Activated naive CD8-positive, alpha-beta T cell treated with anti-CD3 and anti-CD28 coated beads, Interleukin-2, amount 10 ng/mL, durations not matched to agents 7 days and 5 days (primary cell): ENCODE results near the gene STARD6. TPM values are rescaled to one million over a fixed set of nuclear protein-coding genes. Genes with fewer than 3 reads are reported as not detected.

Experiments
- ATAC-seq: fragments of 150-1000 bp; cut with Tn5 transposase; one replicate; pipeline ENCODE4 v1.10.0; 2021; ENCODE audit warnings: low read depth, moderate library complexity
- POLR2A ChIA-PET: fragments of 350-600 bp; sonication (Branson Sonifier 250); formaldehyde crosslinking; loops from one replicate; lab custom pipeline; 2021; ENCODE audit warnings: antibody characterized with exemption; lab: Charles Lee
- DNase-seq: peaks from one replicate; pipeline ENCODE4 v3.0.0; 2021
- H3K27ac Mint-ChIP-seq: one replicate; pipeline ENCODE4 v1.8.0; 2022; ENCODE audit warnings: mild to moderate bottlenecking, mixed read lengths
- H3K27me3 Mint-ChIP-seq: one replicate; pipeline ENCODE4 v1.8.0; 2022; ENCODE audit warnings: mild to moderate bottlenecking, moderate library complexity, mixed read lengths
- H3K36me3 Mint-ChIP-seq: one replicate; pipeline ENCODE4 v1.8.0; 2021; ENCODE audit warnings: mild to moderate bottlenecking, mixed read lengths
- H3K4me1 Mint-ChIP-seq: one replicate; pipeline ENCODE4 v1.8.0; 2021; ENCODE audit warnings: mixed read lengths
- H3K4me3 Mint-ChIP-seq: one replicate; pipeline ENCODE4 v1.8.0; 2022; ENCODE audit warnings: mild to moderate bottlenecking, moderate library complexity, mixed read lengths
- H3K9me3 Mint-ChIP-seq: one replicate; pipeline ENCODE4 v1.8.0; 2021; ENCODE audit warnings: mixed read lengths
- total RNA-seq, 2 experiments: library from RNA; stranded (reverse); gene quantifications; one replicate each; pipeline ENCODE4 v1.2.3, GENCODE V29; 2021

The STARD6 gene
- total RNA-seq, 2 experiments from 2014 or later: not detected

DNA sequence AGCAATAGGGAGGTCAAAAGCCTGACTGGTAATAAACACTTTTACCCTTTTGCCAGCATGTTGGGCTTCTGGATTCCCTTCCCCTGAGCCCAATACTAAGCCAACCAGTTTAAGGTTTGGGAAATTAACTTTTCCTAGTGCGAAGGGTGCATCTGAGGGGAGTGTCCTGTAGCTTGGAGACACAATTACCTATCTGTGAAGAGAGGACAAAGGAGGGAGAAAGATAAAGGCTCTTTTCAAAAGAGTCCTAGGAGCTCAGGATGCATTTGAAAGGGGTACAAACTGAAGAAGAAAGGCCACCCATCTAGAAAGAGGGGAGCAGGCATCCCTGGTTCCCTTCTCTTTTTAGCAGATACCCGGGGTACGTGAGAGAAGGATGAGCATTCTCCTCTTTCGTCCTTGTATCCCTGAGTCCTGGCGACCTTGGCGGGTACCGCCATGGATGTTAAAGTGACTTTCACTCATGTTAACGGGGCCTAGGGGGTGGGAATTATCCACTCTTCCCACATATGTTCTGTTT is 25.1 kb upstream of the STARD6 start:
- H3K36me3 Mint-ChIP-seq: peaks cover 4% of the 10 kb centered on the region
- no peak overlapping the region for H3K4me3 Mint-ChIP-seq
- H3K27me3 Mint-ChIP-seq: no peaks in the 10 kb centered on the region
- H3K9me3 Mint-ChIP-seq: no peaks in the 10 kb centered on the region
- H3K27ac Mint-ChIP-seq: no peak overlapping the region
- no peak for ATAC-seq
- DNase-seq: no peak
- no peaks in the 10 kb centered on the region for H3K4me1 Mint-ChIP-seq
- POLR2A ChIA-PET: no interaction called here

DNA sequence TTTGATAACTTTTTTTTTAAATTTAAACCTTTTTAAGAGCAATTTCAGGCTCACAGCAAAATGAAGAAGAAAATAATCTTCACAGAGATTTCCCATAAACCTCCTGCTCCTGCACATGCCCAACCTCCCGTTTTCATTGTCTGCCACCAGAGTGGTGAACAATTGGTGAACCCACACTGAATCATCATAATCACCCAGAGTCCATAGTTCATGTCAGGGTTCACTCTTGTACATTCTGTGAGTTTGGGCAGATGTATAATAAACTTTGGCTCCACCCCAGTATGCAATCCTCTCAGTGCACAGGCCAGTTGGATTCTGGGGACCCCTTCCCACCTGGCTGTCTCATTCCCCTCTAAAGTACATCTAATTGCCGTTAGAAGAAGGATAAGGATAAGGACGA is 24.4 kb upstream of the STARD6 start:
- no peak overlapping the region for H3K4me3 Mint-ChIP-seq
- H3K9me3 Mint-ChIP-seq: no peaks in the 10 kb centered on the region

DNA sequence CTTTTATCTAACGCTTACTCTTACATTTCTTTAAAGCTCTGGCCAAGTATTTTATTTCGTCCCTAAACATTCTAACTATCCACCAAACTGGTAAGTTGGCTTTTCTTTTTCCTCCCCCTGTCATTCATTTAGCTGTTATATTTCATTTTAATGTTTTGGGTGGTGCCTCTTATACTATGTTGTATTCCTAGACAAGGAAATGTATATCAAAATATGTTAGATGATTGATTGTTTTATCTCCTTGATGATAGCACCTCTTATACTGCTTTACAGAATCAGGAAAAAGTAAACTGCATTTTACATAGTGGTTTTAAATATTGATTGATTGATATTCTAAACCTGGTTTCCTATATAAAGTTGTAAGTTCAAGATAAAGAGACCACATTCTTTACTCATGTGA is 24.0 kb upstream of the STARD6 start:
- Mint-ChIP-seq H3K27me3 (no peaks in the 10 kb centered on the region), H3K4me1 (no peaks in the 10 kb centered on the region), H3K27ac (no peak overlapping the region), H3K9me3 (no peaks in the 10 kb centered on the region), H3K36me3 (peaks cover 4% of the 10 kb centered on the region), H3K4me3 (no peak overlapping the region)
- POLR2A ChIA-PET: no interaction called here
- no peak for DNase-seq
- ATAC-seq: no peak

More for the DNA sequence above, 24.4 kb upstream of the STARD6 start:
- no peak for ATAC-seq
- Mint-ChIP-seq H3K27ac (no peak overlapping the region), H3K4me1 (no peaks in the 10 kb centered on the region), H3K27me3 (no peaks in the 10 kb centered on the region), H3K36me3 (peaks cover 4% of the 10 kb centered on the region)
- POLR2A ChIA-PET: no interaction called here
- DNase-seq: no peak

DNA sequence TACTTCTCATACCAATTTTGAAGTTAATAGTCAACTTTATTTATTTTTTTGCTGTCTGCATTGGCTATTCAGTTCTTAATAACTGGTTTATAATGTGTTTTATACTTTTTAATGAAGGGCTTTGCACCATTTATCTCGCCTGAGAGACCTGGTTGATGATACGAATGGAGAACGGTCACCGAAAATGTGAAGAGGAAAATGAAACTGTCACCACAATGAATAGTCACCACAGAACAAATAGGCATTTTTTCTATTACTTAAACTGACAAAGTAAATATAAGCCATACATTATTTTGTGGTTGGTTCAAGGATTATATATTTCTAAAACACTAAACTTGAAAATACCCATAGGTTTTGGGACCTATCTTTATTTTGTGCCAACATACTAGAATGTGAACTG is 20.4 kb upstream of the STARD6 start:
- peaks cover 6% of the 10 kb centered on the region for H3K36me3 Mint-ChIP-seq
- H3K4me3 Mint-ChIP-seq: no peak overlapping the region
- DNase-seq (no peak), ATAC-seq (no peak)
- no peaks in the 10 kb centered on the region for H3K4me1 Mint-ChIP-seq
- POLR2A ChIA-PET: no interaction called here
- no peak overlapping the region for H3K27ac Mint-ChIP-seq
- no peaks in the 10 kb centered on the region for H3K27me3 Mint-ChIP-seq
- H3K9me3 Mint-ChIP-seq: no peaks in the 10 kb centered on the region

DNA sequence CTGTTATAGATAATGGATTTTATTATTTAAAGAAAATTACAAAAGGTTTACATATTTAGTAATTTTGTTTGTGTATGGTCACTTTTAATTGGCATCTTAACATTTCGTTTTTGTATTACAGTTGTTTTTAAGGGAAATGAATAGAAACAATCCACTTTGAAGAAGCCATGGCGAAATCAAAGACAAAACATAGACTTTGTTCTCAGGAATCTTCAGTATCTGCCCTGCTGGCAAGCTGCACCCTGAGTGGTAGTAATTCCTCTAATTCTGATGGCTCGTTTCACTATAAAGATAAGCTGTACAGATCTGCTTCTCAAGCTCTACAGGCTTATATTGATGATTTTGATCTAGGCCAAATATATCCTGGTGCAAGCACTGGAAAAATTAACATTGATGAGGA is 2.7 kb upstream of the STARD6 start:
- no peaks in the 10 kb centered on the region for H3K27me3 Mint-ChIP-seq
- H3K36me3 Mint-ChIP-seq: peaks cover 14% of the 10 kb centered on the region
- H3K4me3 Mint-ChIP-seq: no peak overlapping the region
- peaks cover 18% of the 10 kb centered on the region for H3K4me1 Mint-ChIP-seq
- POLR2A ChIA-PET: no interaction called here
- no peaks in the 10 kb centered on the region for H3K9me3 Mint-ChIP-seq
- no peak overlapping the region for H3K27ac Mint-ChIP-seq
- ATAC-seq (no peak), DNase-seq (no peak)

DNA sequence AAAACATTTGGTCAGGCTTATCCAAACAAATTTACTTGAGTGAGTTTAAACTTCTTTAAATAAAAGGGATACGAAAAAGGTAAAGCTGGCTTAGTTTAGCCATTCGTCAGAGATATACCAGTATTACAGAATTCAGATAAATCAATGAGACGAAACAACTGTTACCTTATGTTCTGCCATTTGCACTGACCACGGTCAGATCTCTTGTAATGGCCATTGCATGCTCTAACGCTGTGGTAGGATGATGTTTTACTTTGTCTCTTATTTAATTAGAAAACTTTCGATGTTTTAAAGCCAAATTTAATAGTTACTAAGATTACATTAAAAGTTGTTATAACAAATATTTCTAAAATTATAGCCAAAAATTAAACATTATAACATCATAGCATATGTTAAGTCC is 1.6 kb upstream of the STARD6 start:
- H3K4me1 Mint-ChIP-seq: peaks cover 18% of the 10 kb centered on the region
- H3K4me3 Mint-ChIP-seq: peak overlapping the region; percentile 99
- H3K27ac Mint-ChIP-seq: no peak overlapping the region
- peaks cover 7% of the 10 kb centered on the region for H3K27me3 Mint-ChIP-seq
- POLR2A ChIA-PET: interaction anchor here (1.1 kb wide), 1 partner anchor 136 kb away, joined by 3 read pairs; no protein-coding TSS in a partner anchor
- DNase-seq (no peak), ATAC-seq (no peak)
- no peaks in the 10 kb centered on the region for H3K9me3 Mint-ChIP-seq
- H3K36me3 Mint-ChIP-seq: peaks cover 14% of the 10 kb centered on the region

DNA sequence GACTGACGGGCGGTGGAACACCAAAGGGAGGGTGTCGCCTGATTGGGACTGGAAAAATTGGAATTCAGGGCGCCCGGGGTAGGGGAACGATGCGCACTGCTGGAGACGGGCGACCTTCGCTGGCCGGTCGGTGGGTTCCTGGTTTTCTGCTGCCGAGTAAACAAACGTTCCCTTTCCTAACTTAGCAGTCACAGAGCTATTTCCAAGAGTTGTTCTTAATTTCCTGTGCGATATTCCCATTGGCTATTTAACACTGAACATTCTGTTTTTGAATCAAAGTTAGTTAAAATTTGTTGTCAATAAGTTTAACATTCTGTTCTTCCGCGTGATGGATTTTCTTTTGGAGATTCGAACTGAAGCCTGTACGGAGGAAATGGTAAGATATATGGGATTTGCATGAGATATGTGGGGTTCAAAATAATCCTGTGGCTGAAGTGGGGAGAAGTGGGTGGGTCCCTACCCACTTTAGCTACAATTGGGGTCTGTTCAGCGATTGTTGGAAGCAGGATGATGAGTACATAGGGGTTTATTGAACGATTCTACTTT is 910 bp upstream of the STARD6 start:
- Mint-ChIP-seq H3K4me1 (peaks cover 18% of the 10 kb centered on the region), H3K4me3 (peak overlapping the region; percentile 99), H3K36me3 (peaks cover 14% of the 10 kb centered on the region), H3K27ac (peak overlapping the region; percentile 98), H3K9me3 (no peaks in the 10 kb centered on the region), H3K27me3 (peaks cover 7% of the 10 kb centered on the region)
- ATAC-seq (no peak), DNase-seq (no peak)
- POLR2A ChIA-PET: interaction anchor here (0.7 to 2.4 kb wide), 4 partner anchors 39 to 135 kb away, joined by 3 to 36 read pairs (median 10); partner anchors contain the start of gene POLI

DNA sequence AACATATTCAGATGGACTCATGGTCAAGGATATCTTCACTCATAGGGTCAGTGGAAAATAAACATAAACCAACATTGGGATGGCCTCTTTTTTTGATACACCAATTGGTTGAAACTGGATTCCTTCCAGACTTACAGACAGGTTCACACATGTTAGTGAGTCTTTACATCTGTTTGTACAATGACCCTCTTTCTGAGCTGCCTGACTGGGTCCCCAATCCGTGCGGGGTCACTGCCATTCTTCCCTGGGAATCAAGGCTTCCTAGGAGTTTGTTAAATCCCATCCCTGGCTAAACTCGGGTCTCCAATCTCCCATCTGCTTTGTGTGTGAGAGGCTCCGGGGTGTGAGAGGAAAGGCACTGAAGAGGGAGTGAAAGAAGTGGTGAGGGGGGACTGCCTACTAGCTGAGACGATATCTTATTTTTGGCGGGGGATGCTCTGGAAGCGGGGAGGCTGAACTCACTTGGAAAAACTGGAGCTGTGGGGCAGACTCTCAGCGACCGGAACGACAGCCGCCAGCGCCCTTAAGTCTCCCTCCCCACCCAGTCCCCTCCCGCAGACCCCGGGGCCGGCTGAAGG is 487 bp downstream of the STARD6 start:
- H3K36me3 Mint-ChIP-seq: peaks cover 16% of the 10 kb centered on the region
- peaks cover 18% of the 10 kb centered on the region for H3K4me1 Mint-ChIP-seq
- peaks cover under 1% of the 10 kb centered on the region for H3K9me3 Mint-ChIP-seq
- H3K27me3 Mint-ChIP-seq: peaks cover 8% of the 10 kb centered on the region
- H3K4me3 Mint-ChIP-seq: peak overlapping the region; percentile 99
- ATAC-seq: peak; percentile 46
- DNase-seq: no peak
- peak overlapping the region; percentile 98 for H3K27ac Mint-ChIP-seq
- POLR2A ChIA-PET: interaction anchor here (1.0 to 2.4 kb wide), 7 partner anchors 9 to 134 kb away, joined by 3 to 36 read pairs (median 4); partner anchors contain the start of genes MBD2 and POLI

DNA sequence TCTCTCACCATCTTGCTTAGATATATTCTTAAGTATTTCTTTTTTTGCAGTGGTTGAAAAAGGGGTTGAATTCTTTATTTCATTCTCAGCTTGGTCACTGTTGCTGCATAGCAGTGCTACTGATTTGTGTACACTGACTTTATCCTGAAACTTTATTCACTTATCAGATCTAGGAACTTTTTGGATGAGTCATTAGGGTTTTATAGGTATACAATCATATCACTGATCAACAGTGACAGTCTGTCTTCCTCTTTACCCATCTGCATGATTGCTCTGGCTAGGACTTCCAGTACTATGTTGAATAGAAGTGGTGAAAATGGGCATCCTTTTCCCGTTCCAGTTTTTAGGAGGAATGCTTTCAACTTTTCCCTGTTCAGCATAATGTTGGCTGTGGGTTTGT is 6.5 kb downstream of the STARD6 start:
- Mint-ChIP-seq H3K4me1 (no peaks in the 10 kb centered on the region), H3K27me3 (peaks cover 39% of the 10 kb centered on the region), H3K4me3 (no peak overlapping the region), H3K36me3 (peaks cover 5% of the 10 kb centered on the region), H3K27ac (no peak overlapping the region), H3K9me3 (peaks cover 3% of the 10 kb centered on the region)
- POLR2A ChIA-PET: no interaction called here
- DNase-seq (no peak), ATAC-seq (no peak)

DNA sequence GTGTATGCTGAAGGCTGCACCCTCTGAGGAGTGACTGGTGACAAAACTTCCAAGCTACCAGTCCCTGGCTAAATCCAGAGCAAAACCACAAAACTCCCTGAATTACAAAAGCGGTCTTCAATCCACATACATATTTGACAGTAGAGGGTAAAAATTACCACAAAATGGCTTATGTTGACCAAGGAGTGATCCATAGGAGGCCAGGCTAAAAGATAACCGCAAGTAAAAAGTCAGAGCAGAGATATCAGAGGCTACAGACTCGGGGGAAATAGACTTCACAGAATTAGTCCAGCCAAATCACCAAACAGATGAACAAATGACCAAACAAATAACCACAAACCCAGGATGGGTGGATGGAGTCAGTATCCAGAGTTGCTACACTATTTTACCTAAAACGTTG is 19.4 kb downstream of the STARD6 start:
- Mint-ChIP-seq H3K27me3 (peaks cover 6% of the 10 kb centered on the region), H3K9me3 (peaks cover 3% of the 10 kb centered on the region), H3K4me3 (no peak overlapping the region), H3K36me3 (no peaks in the 10 kb centered on the region), H3K4me1 (no peaks in the 10 kb centered on the region), H3K27ac (no peak overlapping the region)
- DNase-seq (no peak), ATAC-seq (no peak)
- POLR2A ChIA-PET: no interaction called here

DNA sequence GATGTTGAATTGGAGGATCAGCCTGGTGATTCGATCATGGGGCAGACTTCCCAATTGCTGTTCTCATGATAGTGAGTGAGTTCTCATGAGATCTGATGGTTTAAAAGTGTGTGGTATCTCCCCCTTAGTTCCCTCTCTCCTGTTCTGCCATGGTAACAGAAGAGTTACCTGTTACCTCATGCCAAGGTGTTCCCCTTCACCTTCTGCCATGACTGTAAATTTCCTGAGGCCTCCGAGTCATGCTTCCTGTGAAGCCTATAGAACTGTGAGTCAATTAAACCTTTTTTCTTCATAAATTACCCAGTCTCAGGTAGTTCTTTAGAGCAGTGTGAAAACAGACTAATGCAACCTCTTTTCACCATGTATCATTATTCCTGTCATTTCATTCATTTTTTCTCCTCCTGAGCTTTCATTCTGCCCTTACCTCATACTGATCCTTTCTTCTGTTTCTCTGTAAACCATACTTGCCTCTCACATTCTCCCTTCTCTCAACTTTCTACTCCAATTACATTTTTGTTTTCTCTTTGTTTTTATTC is 22.0 kb downstream of the STARD6 start:
- Mint-ChIP-seq H3K9me3 (peaks cover 2% of the 10 kb centered on the region), H3K27ac (no peak overlapping the region), H3K4me1 (no peaks in the 10 kb centered on the region), H3K36me3 (no peaks in the 10 kb centered on the region), H3K27me3 (peaks cover 11% of the 10 kb centered on the region), H3K4me3 (no peak overlapping the region)
- POLR2A ChIA-PET: no interaction called here
- no peak for DNase-seq
- no peak for ATAC-seq

DNA sequence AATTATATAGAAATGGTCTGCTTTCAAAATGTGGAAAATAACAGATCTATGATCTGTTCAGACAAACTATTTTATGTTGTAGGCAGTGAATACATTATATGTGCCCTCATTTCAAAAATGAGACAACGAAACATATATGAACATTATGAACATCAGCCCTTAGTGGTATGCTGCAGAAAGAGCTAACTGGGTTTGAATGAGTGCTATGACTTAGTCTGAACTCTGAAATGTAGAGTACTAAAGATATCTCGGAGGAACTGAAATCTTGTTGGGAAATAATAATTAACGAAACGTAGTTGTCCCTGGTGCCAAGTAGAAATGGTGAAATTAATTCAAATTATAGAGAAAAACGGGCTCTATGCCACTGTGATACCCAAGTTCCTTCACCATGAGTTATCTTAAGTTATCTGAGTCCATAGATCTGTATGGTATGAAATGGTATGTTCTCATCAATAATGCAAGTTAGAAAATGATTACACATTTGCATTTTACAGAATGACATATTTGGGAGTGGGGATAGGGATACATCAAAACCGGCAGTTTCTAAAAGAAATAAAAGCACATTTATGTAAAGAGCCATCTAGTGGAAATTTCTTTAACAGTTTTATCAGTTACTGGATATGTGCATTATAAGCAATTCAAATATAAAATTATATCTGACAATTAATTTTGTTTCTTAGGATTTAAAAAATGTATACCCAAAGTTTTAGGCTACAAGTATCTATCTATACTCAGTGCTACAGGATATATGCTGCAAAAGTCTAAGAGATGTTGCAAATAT is 26.7 kb downstream of the STARD6 start:
- DNase-seq: no peak
- peaks cover 9% of the 10 kb centered on the region for H3K27me3 Mint-ChIP-seq
- ATAC-seq: no peak
- no peak overlapping the region for H3K4me3 Mint-ChIP-seq
- H3K36me3 Mint-ChIP-seq: no peaks in the 10 kb centered on the region
- no peaks in the 10 kb centered on the region for H3K9me3 Mint-ChIP-seq
- no peak overlapping the region for H3K27ac Mint-ChIP-seq
- POLR2A ChIA-PET: no interaction called here
- H3K4me1 Mint-ChIP-seq: no peaks in the 10 kb centered on the region

DNA sequence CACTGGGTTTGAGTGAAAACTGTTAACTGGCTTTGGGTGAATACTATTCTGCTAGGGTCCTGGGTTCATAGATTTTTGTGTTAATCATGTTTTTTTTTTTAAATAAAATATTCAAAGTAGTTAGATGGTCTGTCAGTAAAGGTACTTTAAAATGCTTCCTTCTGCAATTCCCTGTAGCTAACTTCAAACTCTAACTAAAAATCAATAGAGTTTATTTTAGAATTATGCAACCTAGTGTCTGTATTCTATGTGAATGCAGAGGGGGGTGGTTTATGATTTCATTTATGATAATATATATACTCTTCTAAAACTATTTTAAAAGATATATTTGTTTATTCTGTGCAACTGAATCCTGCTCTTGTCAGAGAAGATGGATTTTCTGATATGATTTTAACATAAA is 27.9 kb downstream of the STARD6 start:
- DNase-seq: no peak
- Mint-ChIP-seq H3K27ac (no peak overlapping the region), H3K9me3 (no peaks in the 10 kb centered on the region), H3K4me1 (no peaks in the 10 kb centered on the region), H3K4me3 (no peak overlapping the region), H3K27me3 (peaks cover 12% of the 10 kb centered on the region), H3K36me3 (no peaks in the 10 kb centered on the region)
- ATAC-seq: no peak
- POLR2A ChIA-PET: no interaction called here
